ENCODE measurements around the gene RNF123.
"Not testable (repeated sequence)": the region's sequence is repeated elsewhere in the genome, so short reads cannot be mapped to it uniquely, and the experiment has no call there.

DNA sequence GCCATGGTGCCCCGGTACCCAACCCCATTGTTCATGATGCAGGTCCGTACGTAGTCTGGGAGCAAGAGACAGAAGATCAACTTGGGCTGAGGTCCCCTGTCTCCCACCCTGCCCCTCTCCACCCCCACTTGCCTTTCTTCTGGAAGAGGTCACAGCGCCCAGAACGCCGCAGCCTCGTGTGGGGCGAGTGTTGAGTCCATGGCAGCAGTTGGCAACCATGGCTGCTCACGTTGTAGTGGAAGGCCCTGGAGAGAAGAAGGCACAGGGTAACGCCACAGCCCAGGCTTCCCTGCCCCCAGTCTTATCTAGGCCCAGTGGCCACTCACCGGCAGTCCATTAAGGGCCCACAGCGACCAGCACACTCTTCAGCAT is 1.9 kb upstream of the RNF123 start:
- TF ChIP-seq, protein P1, sequence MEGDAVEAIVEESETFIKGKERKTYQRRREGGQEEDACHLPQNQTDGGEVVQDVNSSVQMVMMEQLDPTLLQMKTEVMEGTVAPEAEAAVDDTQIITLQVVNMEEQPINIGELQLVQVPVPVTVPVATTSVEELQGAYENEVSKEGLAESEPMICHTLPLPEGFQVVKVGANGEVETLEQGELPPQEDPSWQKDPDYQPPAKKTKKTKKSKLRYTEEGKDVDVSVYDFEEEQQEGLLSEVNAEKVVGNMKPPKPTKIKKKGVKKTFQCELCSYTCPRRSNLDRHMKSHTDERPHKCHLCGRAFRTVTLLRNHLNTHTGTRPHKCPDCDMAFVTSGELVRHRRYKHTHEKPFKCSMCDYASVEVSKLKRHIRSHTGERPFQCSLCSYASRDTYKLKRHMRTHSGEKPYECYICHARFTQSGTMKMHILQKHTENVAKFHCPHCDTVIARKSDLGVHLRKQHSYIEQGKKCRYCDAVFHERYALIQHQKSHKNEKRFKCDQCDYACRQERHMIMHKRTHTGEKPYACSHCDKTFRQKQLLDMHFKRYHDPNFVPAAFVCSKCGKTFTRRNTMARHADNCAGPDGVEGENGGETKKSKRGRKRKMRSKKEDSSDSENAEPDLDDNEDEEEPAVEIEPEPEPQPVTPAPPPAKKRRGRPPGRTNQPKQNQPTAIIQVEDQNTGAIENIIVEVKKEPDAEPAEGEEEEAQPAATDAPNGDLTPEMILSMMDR (conservative IDR thresholded peaks at IDR 0.05; ENCODE audit: low read length), result not testable (repeated sequence)
- not testable (repeated sequence) for TF ChIP-seq EZH2phosphoT487 (IDR thresholded peaks at IDR 0.05; ENCODE audit: borderline replicate concordance)
